GM23338 (cell line): Measurements from ENCODE around the gene TTC39B. TPM values are rescaled to one million over a fixed set of nuclear protein-coding genes. Genes with fewer than 3 reads are reported as not detected.

Experiments used
- ATAC-seq: fragments of 200-7000 bp; cut with Tn5 transposase; 3 replicates; pipeline ENCODE4 v1.9.1; 2020
- DNase-seq: peaks from one replicate; pipeline ENCODE4 v3.0.0-alpha.2; 2015; ENCODE audit warnings: low spot score
- H2AFZ ChIP-seq: fragments of 200-600 bp; sonication (generic); 2 replicates; pipeline ENCODE4 v1.8.0; 2016; ENCODE audit warnings: antibody characterized with exemption, mild to moderate bottlenecking, moderate library complexity
- H3F3A ChIP-seq: fragments of 200-600 bp; sonication (generic); replicated peaks from 2 replicates; pipeline ENCODE4 v1.8.0; 2017; ENCODE audit warnings: antibody characterized with exemption, mixed run types, low read depth
- H3K27ac ChIP-seq: fragments of 200-600 bp; sonication (generic); 2 replicates; pipeline ENCODE4 v1.6.1; 2016; ENCODE audit warnings: low read depth
- H3K27me3 ChIP-seq: fragments of 200-600 bp; sonication (generic); 2 replicates; pipeline ENCODE4 v1.8.0; 2016; ENCODE audit warnings: mild to moderate bottlenecking, mixed run types, moderate library complexity; ENCODE audit not compliant: insufficient read depth
- H3K36me3 ChIP-seq: fragments of 200-600 bp; sonication (generic); 2 replicates; pipeline ENCODE4 v1.8.0; 2016; ENCODE audit warnings: mild to moderate bottlenecking; ENCODE audit not compliant: insufficient read depth
- H3K4me1 ChIP-seq: fragments of 200-600 bp; sonication (generic); 2 replicates; pipeline ENCODE4 v1.8.0; 2016; ENCODE audit warnings: mild to moderate bottlenecking, moderate library complexity; ENCODE audit not compliant: insufficient read depth
- H3K4me2 ChIP-seq: fragments of 200-600 bp; sonication (generic); 2 replicates; pipeline ENCODE4 v1.7.1; 2017; ENCODE audit warnings: mixed run types
- H3K4me3 ChIP-seq: fragments of 200-600 bp; sonication (generic); 2 replicates; pipeline ENCODE4 v1.6.1; 2016; ENCODE audit warnings: mixed run types
- H3K79me2 ChIP-seq: fragments of 200-600 bp; sonication (generic); replicated peaks from 2 replicates; pipeline ENCODE4 v1.8.0; 2017; ENCODE audit warnings: mild to moderate bottlenecking; ENCODE audit not compliant: insufficient read depth
- H3K9me2 ChIP-seq: fragments of 200-600 bp; sonication (generic); 2 replicates; pipeline ENCODE4 v1.8.0; 2017; ENCODE audit not compliant: insufficient read depth
- H4K20me1 ChIP-seq: fragments of 200-600 bp; sonication (generic); replicated peaks from 2 replicates; pipeline ENCODE4 v1.8.0; 2017; ENCODE audit warnings: mild to moderate bottlenecking; ENCODE audit not compliant: insufficient read depth
- H3K27ac Mint-ChIP-seq: 2 replicates; pipeline ENCODE4 v1.8.0; 2020; ENCODE audit warnings: inconsistent platforms, mild to moderate bottlenecking, moderate library complexity, mixed read lengths
- H3K27me3 Mint-ChIP-seq: 3 replicates; pipeline ENCODE4 v1.8.0; 2022; ENCODE audit warnings: low read depth, mild to moderate bottlenecking, moderate library complexity, mixed read lengths, inconsistent platforms; ENCODE audit not compliant: insufficient read depth, poor library complexity
- H3K36me3 Mint-ChIP-seq: 3 replicates; pipeline ENCODE4 v1.8.0; 2021; ENCODE audit warnings: low read depth, mild to moderate bottlenecking, inconsistent platforms, moderate library complexity, mixed read lengths
- H3K4me1 Mint-ChIP-seq: 3 replicates; pipeline ENCODE4 v1.8.0; 2020; ENCODE audit warnings: mild to moderate bottlenecking, inconsistent platforms, mixed read lengths
- H3K4me3 Mint-ChIP-seq: 3 replicates; pipeline ENCODE4 v1.8.0; 2021; ENCODE audit warnings: moderate library complexity, mild to moderate bottlenecking, inconsistent platforms, mixed read lengths
- H3K9me3 Mint-ChIP-seq: 3 replicates; pipeline ENCODE4 v1.8.0; 2020; ENCODE audit warnings: moderate library complexity, mild to moderate bottlenecking, inconsistent platforms, mixed read lengths
- CREB1 ChIP-seq: fragments of 250-450 bp; sonication (Bioruptor Pico); IDR thresholded peaks from 2 replicates; pipeline ENCODE4 v1.5.0; 2020; ENCODE audit warnings: low read depth, mild to moderate bottlenecking, moderate library complexity
- EZH2 ChIP-seq: fragments of 200-600 bp; sonication (generic); IDR thresholded peaks from one replicate; pipeline ENCODE4 v1.8.0; 2017; ENCODE audit warnings: antibody characterized with exemption, mild to moderate bottlenecking, low read depth; ENCODE audit not compliant: unreplicated experiment
- EZH2phosphoT487 ChIP-seq: fragments of 200-600 bp; sonication (generic); IDR thresholded peaks from one replicate; pipeline ENCODE4 v1.8.1; 2018; ENCODE audit warnings: antibody characterized with exemption; ENCODE audit not compliant: unreplicated experiment
- JUNB ChIP-seq: IDR thresholded peaks from one replicate; pipeline ENCODE4 v1.6.1; 2016; ENCODE audit warnings: antibody characterized with exemption; ENCODE audit not compliant: unreplicated experiment
- NANOG ChIP-seq: IDR thresholded peaks from 2 replicates; pipeline ENCODE4 v1.6.1; 2016; ENCODE audit warnings: antibody characterized with exemption, borderline replicate concordance
- POLR2AphosphoS5 ChIP-seq: IDR thresholded peaks from 2 replicates; pipeline ENCODE4 v1.6.1; 2016; ENCODE audit warnings: antibody characterized with exemption, low read depth
- STAT1 ChIP-seq: IDR thresholded peaks from one replicate; pipeline ENCODE4 v1.6.1; 2016; ENCODE audit warnings: antibody characterized with exemption; ENCODE audit not compliant: unreplicated experiment
- ZNF114 ChIP-seq: fragments of 250-450 bp; sonication (Bioruptor Pico); IDR thresholded peaks from 2 replicates; pipeline ENCODE4 v1.5.0; 2020; ENCODE audit warnings: mild to moderate bottlenecking, moderate library complexity
- ZNF331 ChIP-seq: fragments of 250-450 bp; sonication (Bioruptor Pico); IDR thresholded peaks from 2 replicates; pipeline ENCODE4 v1.5.0; 2020; ENCODE audit warnings: low read depth, mild to moderate bottlenecking, moderate library complexity
- polyA plus RNA-seq: library from polyadenylated mRNA; unstranded; fragments of >200 nt; fragmentation: Nextera tagmentation; extraction: Ambion mirVana; gene quantifications from 2 replicates; pipeline ENCODE4 v1.2.1, GENCODE V29; 2016
- total RNA-seq: library from RNA; depleted of rRNA; stranded (reverse); fragments of >200 nt; shearing (Covaris generic); gene quantifications from 2 replicates; pipeline ENCODE4 v1.2.3, GENCODE V29; 2014
- TF ChIP-seq, protein P1 (sequence below): IDR thresholded peaks from 2 replicates; pipeline ENCODE4 v1.6.1; 2016; ENCODE audit warnings: antibody characterized with exemption
- TF ChIP-seq, protein P2 (sequence below), 2 experiments: fragments of 200-600 bp in 1 of 2; sonication (generic) in 1 of 2; conservative IDR thresholded peaks; 2 replicates each; pipeline versions ENCODE4 v1.5.1 to v1.6.1; 2016 to 2017; ENCODE audit warnings: antibody characterized with exemption in 2 of 2, low read depth in 2 of 2, mild to moderate bottlenecking in 2 of 2, moderate library complexity in 1 of 2
- TF ChIP-seq, protein P3 (sequence below): IDR thresholded peaks from one replicate; pipeline ENCODE4 v1.6.1; 2018; ENCODE audit warnings: antibody characterized with exemption; ENCODE audit not compliant: unreplicated experiment
- TF ChIP-seq, protein P4 (sequence below): fragments of 250-450 bp; sonication (Bioruptor Pico); IDR thresholded peaks from 2 replicates; pipeline ENCODE4 v1.5.0; 2020; ENCODE audit warnings: mild to moderate bottlenecking, moderate library complexity

Gene TTC39B
- total and polyA plus RNA-seq, 2 experiments from 2014 or later: 2.8 to 11.1 TPM

DNA sequence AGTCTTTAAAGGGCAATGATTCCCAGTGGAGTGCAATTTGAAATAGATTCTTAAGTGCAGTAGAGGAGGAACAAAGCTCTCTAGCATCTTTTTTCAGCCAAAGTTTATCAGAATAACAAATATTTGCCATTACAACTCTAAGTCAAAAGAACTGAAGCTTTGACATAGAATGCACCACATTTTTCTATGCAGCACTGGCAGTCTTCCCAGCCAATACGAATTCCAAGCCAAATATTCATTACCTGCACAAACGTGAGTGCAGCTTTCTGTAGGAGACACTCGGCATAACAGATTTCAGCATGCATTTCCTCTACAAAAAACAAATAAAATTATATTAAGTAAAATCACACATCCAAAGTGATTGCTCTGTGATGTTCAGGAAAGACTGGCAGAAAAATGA lies 103.4 kb downstream of the TTC39B start (continued):
- no peak for TF ChIP-seq EZH2phosphoT487

DNA sequence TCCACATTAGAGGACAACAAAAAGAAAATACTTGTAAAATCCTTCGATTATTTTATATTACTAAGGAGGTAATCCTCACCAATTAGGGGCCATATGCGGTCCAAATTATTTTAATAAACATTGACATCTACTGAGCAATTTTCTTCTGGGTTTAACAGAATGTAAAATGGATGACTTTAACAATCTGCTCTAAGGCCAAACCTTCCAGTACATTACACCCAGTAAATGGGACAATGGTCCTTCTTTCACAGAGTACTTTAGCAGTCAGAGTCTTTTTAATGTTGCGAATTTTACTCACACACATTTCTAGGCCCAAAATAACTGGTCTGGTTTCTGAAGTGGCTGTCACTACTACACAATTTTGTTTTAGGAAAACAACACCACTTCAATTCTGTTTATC lies 106.9 kb downstream of the TTC39B start:
- Mint-ChIP-seq H3K36me3 (peaks cover 24% of the 10 kb centered on the region), H3K27ac (no peak overlapping the region), H3K27me3 (no peaks in the 10 kb centered on the region), H3K4me3 (no peak overlapping the region), H3K4me1 (0 out of 3 replicates have a peak, but pooled peaks cover 2% of the 10 kb centered on the region), H3K9me3 (peaks cover 10% of the 10 kb centered on the region)
- DNase-seq (no peak), ATAC-seq (no peak)
- no peak for TF ChIP-seq NANOG
- no peak for TF ChIP-seq ZNF331 (CRISPR knock-in tag)
- TF ChIP-seq, protein P1, sequence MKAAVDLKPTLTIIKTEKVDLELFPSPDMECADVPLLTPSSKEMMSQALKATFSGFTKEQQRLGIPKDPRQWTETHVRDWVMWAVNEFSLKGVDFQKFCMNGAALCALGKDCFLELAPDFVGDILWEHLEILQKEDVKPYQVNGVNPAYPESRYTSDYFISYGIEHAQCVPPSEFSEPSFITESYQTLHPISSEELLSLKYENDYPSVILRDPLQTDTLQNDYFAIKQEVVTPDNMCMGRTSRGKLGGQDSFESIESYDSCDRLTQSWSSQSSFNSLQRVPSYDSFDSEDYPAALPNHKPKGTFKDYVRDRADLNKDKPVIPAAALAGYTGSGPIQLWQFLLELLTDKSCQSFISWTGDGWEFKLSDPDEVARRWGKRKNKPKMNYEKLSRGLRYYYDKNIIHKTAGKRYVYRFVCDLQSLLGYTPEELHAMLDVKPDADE: no peak
- no peak for TF ChIP-seq CREB1 (CRISPR knock-in tag)
- TF ChIP-seq ZNF114 (CRISPR knock-in tag): no peak
- no peak for TF ChIP-seq STAT1
- TF ChIP-seq, protein P2, sequence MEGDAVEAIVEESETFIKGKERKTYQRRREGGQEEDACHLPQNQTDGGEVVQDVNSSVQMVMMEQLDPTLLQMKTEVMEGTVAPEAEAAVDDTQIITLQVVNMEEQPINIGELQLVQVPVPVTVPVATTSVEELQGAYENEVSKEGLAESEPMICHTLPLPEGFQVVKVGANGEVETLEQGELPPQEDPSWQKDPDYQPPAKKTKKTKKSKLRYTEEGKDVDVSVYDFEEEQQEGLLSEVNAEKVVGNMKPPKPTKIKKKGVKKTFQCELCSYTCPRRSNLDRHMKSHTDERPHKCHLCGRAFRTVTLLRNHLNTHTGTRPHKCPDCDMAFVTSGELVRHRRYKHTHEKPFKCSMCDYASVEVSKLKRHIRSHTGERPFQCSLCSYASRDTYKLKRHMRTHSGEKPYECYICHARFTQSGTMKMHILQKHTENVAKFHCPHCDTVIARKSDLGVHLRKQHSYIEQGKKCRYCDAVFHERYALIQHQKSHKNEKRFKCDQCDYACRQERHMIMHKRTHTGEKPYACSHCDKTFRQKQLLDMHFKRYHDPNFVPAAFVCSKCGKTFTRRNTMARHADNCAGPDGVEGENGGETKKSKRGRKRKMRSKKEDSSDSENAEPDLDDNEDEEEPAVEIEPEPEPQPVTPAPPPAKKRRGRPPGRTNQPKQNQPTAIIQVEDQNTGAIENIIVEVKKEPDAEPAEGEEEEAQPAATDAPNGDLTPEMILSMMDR (conservative IDR thresholded peaks at IDR 0.05; ENCODE audit: low read depth in 2 of 2): no peak
- TF ChIP-seq EZH2phosphoT487: no peak
- TF ChIP-seq, protein P3, sequence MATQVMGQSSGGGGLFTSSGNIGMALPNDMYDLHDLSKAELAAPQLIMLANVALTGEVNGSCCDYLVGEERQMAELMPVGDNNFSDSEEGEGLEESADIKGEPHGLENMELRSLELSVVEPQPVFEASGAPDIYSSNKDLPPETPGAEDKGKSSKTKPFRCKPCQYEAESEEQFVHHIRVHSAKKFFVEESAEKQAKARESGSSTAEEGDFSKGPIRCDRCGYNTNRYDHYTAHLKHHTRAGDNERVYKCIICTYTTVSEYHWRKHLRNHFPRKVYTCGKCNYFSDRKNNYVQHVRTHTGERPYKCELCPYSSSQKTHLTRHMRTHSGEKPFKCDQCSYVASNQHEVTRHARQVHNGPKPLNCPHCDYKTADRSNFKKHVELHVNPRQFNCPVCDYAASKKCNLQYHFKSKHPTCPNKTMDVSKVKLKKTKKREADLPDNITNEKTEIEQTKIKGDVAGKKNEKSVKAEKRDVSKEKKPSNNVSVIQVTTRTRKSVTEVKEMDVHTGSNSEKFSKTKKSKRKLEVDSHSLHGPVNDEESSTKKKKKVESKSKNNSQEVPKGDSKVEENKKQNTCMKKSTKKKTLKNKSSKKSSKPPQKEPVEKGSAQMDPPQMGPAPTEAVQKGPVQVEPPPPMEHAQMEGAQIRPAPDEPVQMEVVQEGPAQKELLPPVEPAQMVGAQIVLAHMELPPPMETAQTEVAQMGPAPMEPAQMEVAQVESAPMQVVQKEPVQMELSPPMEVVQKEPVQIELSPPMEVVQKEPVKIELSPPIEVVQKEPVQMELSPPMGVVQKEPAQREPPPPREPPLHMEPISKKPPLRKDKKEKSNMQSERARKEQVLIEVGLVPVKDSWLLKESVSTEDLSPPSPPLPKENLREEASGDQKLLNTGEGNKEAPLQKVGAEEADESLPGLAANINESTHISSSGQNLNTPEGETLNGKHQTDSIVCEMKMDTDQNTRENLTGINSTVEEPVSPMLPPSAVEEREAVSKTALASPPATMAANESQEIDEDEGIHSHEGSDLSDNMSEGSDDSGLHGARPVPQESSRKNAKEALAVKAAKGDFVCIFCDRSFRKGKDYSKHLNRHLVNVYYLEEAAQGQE: no peak
- TF ChIP-seq, protein P4, sequence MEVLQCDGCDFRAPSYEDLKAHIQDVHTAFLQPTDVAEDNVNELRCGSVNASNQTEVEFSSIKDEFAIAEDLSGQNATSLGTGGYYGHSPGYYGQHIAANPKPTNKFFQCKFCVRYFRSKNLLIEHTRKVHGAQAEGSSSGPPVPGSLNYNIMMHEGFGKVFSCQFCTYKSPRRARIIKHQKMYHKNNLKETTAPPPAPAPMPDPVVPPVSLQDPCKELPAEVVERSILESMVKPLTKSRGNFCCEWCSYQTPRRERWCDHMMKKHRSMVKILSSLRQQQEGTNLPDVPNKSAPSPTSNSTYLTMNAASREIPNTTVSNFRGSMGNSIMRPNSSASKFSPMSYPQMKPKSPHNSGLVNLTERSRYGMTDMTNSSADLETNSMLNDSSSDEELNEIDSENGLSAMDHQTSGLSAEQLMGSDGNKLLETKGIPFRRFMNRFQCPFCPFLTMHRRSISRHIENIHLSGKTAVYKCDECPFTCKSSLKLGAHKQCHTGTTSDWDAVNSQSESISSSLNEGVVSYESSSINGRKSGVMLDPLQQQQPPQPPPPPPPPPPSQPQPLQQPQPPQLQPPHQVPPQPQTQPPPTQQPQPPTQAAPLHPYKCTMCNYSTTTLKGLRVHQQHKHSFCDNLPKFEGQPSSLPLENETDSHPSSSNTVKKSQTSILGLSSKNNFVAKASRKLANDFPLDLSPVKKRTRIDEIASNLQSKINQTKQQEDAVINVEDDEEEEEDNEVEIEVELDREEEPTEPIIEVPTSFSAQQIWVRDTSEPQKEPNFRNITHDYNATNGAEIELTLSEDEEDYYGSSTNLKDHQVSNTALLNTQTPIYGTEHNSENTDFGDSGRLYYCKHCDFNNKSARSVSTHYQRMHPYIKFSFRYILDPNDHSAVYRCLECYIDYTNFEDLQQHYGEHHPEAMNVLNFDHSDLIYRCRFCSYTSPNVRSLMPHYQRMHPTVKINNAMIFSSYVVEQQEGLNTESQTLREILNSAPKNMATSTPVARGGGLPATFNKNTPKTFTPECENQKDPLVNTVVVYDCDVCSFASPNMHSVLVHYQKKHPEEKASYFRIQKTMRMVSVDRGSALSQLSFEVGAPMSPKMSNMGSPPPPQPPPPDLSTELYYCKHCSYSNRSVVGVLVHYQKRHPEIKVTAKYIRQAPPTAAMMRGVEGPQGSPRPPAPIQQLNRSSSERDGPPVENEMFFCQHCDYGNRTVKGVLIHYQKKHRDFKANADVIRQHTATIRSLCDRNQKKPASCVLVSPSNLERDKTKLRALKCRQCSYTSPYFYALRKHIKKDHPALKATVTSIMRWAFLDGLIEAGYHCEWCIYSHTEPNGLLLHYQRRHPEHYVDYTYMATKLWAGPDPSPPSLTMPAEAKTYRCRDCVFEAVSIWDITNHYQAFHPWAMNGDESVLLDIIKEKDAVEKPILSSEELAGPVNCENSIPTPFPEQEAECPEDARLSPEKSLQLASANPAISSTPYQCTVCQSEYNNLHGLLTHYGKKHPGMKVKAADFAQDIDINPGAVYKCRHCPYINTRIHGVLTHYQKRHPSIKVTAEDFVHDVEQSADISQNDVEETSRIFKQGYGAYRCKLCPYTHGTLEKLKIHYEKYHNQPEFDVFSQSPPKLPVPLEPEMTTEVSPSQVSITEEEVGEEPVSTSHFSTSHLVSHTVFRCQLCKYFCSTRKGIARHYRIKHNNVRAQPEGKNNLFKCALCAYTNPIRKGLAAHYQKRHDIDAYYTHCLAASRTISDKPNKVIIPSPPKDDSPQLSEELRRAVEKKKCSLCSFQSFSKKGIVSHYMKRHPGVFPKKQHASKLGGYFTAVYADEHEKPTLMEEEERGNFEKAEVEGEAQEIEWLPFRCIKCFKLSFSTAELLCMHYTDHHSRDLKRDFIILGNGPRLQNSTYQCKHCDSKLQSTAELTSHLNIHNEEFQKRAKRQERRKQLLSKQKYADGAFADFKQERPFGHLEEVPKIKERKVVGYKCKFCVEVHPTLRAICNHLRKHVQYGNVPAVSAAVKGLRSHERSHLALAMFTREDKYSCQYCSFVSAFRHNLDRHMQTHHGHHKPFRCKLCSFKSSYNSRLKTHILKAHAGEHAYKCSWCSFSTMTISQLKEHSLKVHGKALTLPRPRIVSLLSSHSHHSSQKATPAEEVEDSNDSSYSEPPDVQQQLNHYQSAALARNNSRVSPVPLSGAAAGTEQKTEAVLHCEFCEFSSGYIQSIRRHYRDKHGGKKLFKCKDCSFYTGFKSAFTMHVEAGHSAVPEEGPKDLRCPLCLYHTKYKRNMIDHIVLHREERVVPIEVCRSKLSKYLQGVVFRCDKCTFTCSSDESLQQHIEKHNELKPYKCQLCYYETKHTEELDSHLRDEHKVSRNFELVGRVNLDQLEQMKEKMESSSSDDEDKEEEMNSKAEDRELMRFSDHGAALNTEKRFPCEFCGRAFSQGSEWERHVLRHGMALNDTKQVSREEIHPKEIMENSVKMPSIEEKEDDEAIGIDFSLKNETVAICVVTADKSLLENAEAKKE: no peak
- no peak for TF ChIP-seq EZH2
- TF ChIP-seq JUNB: no peak
- TF ChIP-seq POLR2AphosphoS5: no peak
- no peak overlapping the region for H3K4me2 ChIP-seq
- no peaks in the 10 kb centered on the region for H4K20me1 ChIP-seq
- no peaks in the 10 kb centered on the region for H3K27me3 ChIP-seq
- H3K27ac ChIP-seq: no peak overlapping the region
- no peaks in the 10 kb centered on the region for H3K36me3 ChIP-seq
- no peak overlapping the region for H3K4me3 ChIP-seq
- no peaks in the 10 kb centered on the region for H3K9me2 ChIP-seq
- H3K4me1 ChIP-seq: no peaks in the 10 kb centered on the region; the same call in 1 of the 2 replicates
- H3F3A ChIP-seq: no peaks in the 10 kb centered on the region
- H2AFZ ChIP-seq: no peak overlapping the region
- no peaks in the 10 kb centered on the region for H3K79me2 ChIP-seq
